ENCODE measurements around the gene NCAPD2.

NCAPD2 gene

GRCh38 chr12:6532051-6532926, 38.4 kb downstream of the NCAPD2 start:
- no peak for TF ChIP-seq CTCF (IDR thresholded peaks at IDR 0.05; ENCODE audit: low read depth, low read length)
- TF ChIP-seq POLR2A (IDR thresholded peaks at IDR 0.05; ENCODE audit: extremely low read depth, insufficient read length), result peak; percentile 46
- TF ChIP-seq MAX (IDR thresholded peaks at IDR 0.05; ENCODE audit: low read depth, low read length), result peak; percentile 84
- peak; percentile 38; the same call in 1 of the 2 replicates for TF ChIP-seq MYC (IDR thresholded peaks at IDR 0.05; ENCODE audit: low read depth, low read length)
- DNase-seq (ENCODE audit: low read depth), result peak; percentile 98
- H3K4me3 ChIP-seq (ENCODE audit: low read depth, low read length), result peak overlapping the region; percentile 95

- TF ChIP-seq MYC (IDR thresholded peaks at IDR 0.05; ENCODE audit: low read depth, low read length) (0 out of 2 replicates have a peak, but pooled peaks have one; percentile 34), MAX (IDR thresholded peaks at IDR 0.05; ENCODE audit: low read depth, low read length) (no peak), POLR2A (IDR thresholded peaks at IDR 0.05; ENCODE audit: extremely low read depth, insufficient read length) (peak; percentile 31), CTCF (IDR thresholded peaks at IDR 0.05; ENCODE audit: low read depth, low read length) (no peak)
- DNase-seq (ENCODE audit: low read depth), result peak; percentile 81
- H3K4me3 ChIP-seq (ENCODE audit: low read depth, low read length), result peak overlapping the region; percentile 95
These were observed 39.2 kb downstream of the NCAPD2 start for GRCh38 chr12:6532927-6533652.

GRCh38 chr12:6533653-6533922, 39.7 kb downstream of the NCAPD2 start:
- peak overlapping the region; percentile 95 for H3K4me3 ChIP-seq (ENCODE audit: low read depth, low read length)
- TF ChIP-seq MYC (IDR thresholded peaks at IDR 0.05; ENCODE audit: low read depth, low read length), result no peak
- peak; percentile 25 for TF ChIP-seq POLR2A (IDR thresholded peaks at IDR 0.05; ENCODE audit: extremely low read depth, insufficient read length)
- no peak for TF ChIP-seq CTCF (IDR thresholded peaks at IDR 0.05; ENCODE audit: low read depth, low read length)
- no peak for TF ChIP-seq MAX (IDR thresholded peaks at IDR 0.05; ENCODE audit: low read depth, low read length)
- no peak for DNase-seq (ENCODE audit: low read depth)

GRCh38 chr12:6533923-6534694, 40.2 kb downstream of the NCAPD2 start, which contains the start of gene GAPDH:
Gene GAPDH, plus strand, starts transcription at chr12:6534517. Its CDS starts 316 bp downstream, at chr12:6534833.
- peak within 1 kb of the TSS; percentile 95 for H3K4me3 ChIP-seq (ENCODE audit: low read depth, low read length)
- TF ChIP-seq POLR2A (IDR thresholded peaks at IDR 0.05; ENCODE audit: extremely low read depth, insufficient read length) (peak; percentile 99), MYC (IDR thresholded peaks at IDR 0.05; ENCODE audit: low read depth, low read length) (peak; percentile 89), CTCF (IDR thresholded peaks at IDR 0.05; ENCODE audit: low read depth, low read length) (no peak), MAX (IDR thresholded peaks at IDR 0.05; ENCODE audit: low read depth, low read length) (peak; percentile 76)

GRCh38 chr12:6534695-6534944, 40.7 kb downstream of the NCAPD2 start:
- no peak for DNase-seq (ENCODE audit: low read depth)
- H3K4me3 ChIP-seq (ENCODE audit: low read depth, low read length), result peak overlapping the region; percentile 95
- TF ChIP-seq POLR2A (IDR thresholded peaks at IDR 0.05; ENCODE audit: extremely low read depth, insufficient read length) (no peak), MYC (IDR thresholded peaks at IDR 0.05; ENCODE audit: low read depth, low read length) (no peak), CTCF (IDR thresholded peaks at IDR 0.05; ENCODE audit: low read depth, low read length) (no peak), MAX (IDR thresholded peaks at IDR 0.05; ENCODE audit: low read depth, low read length) (no peak)

More at GRCh38 chr12:6533923-6534694, 40.2 kb downstream of the NCAPD2 start, which contains the start of gene GAPDH:
- peak; percentile 97 for DNase-seq (ENCODE audit: low read depth)
